Nucleus accumbens (tissue), 56 donors: Measurements from ENCODE around the gene EEIG2.
A peak's percentile ranks its signal among the peaks of the same experiment; 100 is the strongest.
"Not testable (repeated sequence)": the region's sequence is repeated elsewhere in the genome, so short reads cannot be mapped to it uniquely, and the experiment has no call there.

Experiments
- DNase-seq, 56 donors: peaks; one replicate each; lab custom pipeline; 2025; lab: John Stamatoyannopoulos, UW

The EEIG2 gene

GRCh38 chr1:108541861-108542260, 18.0 kb upstream of the EEIG2 start:
- no peak for DNase-seq

DNA sequence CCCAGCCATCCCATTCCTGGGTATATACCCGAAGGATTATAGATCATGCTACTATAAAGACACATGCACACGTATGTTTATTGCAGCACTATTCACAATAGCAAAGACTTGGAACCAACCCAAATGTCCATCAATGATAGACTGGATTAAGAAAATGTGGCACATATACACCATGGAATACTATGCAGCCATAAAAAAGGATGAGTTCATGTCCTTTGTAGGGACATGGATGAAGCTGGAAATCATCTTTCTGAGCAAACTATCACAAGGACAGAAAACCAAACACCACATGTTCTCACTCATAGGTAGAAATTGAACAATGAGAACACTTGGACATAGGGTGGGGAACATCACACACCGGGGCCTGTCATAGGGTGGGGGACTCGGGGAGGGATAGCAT, 12.4 kb upstream of the EEIG2 start:
- DNase-seq = not testable (repeated sequence)

- DNase-seq = no peak
Observed at GRCh38 chr1:108551137-108551862, 8.6 kb upstream of the EEIG2 start.

DNA sequence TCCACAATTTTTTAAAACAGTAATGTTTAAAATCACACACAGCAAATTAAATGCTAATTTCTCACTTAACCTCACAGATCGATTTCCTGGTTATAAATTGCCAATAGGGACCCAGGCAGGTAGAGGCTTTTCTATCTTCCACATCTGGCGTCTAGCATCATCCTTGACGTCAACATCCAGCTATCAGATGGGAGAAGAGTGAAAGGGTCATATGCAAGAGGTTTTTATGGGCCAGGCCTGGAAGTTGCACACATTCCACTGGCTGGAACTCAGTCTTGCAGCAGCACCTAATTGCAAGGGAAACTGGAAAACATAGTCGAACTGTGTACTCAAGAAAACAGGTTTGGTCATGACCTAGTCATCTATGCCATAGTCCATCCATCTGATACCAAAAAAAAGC, 6.0 kb upstream of the EEIG2 start:
- DNase-seq = no peak

DNA sequence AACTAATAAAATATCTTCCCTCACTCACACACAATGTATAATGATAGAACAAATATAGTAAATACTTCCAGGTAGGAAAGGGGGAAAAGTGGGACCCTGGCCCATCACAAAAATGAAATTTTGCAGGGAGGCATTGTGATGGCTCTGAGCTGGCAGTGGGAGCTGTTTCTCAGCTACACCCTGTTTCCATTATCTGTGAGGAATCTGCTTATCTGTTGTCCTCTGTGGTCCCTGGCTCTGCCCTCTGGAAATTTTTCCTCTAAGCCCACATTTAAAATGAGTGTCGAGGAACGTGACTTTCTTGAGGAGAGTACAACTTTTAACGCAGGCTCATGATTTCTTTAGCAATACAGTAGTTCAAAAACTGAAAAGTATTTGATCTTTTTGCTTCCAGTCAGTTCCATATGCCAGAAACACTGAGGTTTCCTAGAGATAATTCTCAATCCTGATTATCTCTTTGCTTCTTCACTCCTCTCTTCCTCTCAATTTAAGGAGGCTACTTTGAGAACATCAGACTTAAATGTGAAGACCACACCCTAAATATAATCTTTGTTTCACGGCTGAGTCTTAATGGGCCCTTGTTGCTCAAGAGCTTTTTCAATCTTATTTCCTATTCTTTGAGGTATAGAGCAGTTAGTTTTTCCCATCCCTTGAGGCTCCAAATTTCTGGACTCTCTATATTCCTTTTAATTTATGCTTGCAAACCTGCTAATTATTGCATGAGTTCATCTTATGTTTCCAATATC, 5.0 kb upstream of the EEIG2 start:
- no peak for DNase-seq

DNA sequence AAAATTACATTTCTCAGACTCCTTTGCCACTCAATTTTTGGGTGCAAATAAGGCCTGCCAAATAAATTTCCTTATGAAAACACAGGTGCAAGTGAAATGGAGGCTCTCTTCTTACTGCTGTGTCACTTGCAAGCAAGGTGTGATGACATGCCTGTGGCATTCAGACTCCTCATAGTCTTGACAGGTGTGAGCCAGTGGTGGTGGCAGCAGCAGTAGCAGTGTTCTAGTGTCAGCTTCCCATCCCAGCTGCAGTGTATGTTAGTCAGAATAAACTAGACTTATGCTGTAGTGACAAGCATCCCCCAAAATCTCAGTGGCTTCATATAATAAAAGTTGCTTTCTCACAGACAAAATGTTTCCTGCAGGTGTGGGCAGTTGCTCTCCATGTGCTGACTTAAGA, 3.8 kb upstream of the EEIG2 start:
- no peak for DNase-seq

GRCh38 chr1:108556499-108556898, 3.4 kb upstream of the EEIG2 start:
- DNase-seq = peak in 2 of 56 donors; percentile 2 to 5

- DNase-seq = peak in 3 of 56 donors; percentile 1 to 5 (median 2)
Observed at GRCh38 chr1:108557296-108557695, 2.6 kb upstream of the EEIG2 start.

DNA sequence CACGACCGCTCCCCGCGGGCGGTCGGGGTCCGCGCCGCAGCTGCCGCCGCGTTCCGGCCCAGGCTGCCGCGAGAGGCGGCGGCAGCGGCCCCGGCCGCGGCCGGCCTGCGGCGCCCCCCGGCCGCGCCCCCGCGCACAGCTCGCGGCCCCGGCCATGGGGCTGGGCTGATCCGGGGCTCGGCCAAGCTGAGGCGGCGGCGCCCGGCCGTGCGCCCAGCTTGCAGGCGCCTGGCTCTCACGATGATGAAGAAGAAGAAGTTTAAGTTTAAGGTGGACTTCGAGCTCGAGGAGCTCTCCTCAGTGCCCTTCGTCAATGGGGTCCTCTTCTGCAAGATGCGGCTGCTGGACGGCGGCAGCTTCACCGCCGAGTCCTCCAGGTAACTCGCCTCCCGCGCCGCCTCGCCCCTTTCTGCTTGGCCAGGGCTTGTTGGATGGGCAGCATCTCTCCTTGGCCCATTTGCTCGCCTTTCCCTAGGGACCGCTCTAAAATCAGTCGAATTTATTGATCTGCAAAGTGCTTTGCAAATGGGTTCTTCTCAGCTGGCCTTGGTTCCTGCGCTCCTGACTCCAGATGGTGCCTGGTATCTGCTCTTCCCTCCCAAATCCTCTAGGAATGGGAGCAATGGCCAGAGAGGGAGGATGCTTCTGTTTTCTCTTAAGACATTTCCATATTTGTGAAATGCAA, 431 bp downstream of the EEIG2 start:
- peak in 17 of 56 donors; percentile 3 to 51 (median 13) for DNase-seq

- peak in 26 of 56 donors; percentile 1 to 46 (median 10) for DNase-seq
Observed at GRCh38 chr1:108560874-108561459, 1.1 kb downstream of the EEIG2 start.

GRCh38 chr1:108561689-108562326, 1.9 kb downstream of the EEIG2 start:
- peak in 16 of 56 donors; percentile 1 to 47 (median 6) for DNase-seq

- DNase-seq = no peak
Observed at GRCh38 chr1:108563808-108564207, 3.9 kb downstream of the EEIG2 start.

DNA sequence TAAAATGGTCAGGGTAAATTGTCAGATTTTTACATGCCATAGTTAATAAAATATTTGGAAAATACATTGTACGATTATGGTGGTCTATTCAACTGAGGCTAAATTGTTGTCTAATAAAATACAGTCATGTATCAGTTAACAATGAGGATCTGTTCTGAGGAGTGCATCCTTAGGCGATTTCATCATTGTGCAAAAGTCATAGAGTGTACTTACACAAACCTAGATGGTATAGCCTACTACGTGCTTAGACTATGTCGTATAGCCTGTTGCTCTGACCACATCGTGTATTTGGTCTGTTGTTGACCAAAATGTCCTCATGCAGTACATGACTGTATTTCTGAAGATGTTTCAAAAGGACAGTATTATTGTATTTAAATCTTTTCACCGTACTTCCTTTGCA, 5.2 kb downstream of the EEIG2 start:
- no peak for DNase-seq

DNA sequence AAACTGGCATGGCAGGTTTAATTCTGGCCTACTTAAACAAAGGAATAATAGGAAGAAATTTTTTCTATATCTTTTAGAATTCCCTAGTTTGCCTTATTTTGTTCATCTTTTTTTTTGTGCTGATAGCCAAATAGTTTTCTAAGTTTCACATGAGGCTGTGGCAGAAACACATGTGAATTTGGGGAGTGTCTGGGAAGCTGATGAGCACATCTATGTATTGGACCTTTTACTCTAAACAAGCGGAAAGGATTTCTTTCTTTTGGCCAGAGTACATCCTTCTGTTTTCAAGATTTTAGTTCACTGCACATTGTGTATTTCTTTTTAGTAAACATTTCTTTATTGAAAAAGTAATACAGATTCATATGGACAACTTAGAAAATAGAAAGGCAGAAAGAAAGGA, 5.6 kb downstream of the EEIG2 start:
- no peak for DNase-seq

DNA sequence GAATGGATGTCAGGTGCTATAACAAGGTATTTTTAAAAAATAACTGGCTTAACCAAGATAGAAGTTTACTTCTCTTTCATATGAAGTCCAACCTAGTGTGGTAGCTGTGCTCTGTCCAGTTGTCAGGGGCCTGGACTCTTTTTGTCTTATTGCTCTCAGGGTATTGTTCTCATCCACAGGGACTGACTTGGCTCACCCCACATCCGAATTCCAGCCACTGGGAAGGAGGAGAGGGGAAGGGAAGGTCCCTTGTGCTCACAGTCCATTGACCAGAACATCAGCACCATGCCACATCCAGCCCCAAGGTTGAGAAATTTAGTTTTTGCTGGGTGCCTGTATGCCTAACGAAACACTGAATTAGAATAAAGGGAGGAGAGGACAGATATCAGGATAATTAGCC, 8.7 kb downstream of the EEIG2 start:
- no peak for DNase-seq

DNA sequence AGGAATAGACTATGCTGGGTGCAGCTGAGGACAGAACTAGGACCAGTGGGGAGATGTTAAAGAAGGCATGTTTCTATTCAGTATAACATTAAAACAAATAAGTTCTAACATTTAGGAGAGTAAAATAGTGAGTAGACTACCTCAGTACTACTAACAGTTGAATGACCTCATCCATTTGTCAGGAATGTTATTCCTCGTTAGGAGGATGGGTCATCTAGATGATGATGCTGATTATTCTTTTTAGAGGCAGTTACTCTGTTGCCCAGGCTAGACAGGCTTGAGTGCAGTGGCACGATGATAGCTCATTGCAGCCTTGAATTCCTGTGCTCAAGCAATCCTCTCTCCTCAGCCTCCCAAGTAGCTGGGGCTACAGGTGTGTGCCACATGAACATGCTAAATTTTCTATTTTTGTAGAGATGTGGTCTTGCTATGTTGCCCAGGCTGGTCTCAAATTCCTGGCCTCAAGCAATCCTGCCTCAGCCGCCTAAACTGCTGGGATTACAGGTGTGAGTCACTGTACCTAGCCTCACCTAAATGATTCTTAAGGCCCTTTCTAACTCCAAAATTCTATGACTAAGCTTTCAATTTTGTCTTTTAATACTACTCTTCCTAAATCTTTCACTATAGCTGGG, 9.3 kb downstream of the EEIG2 start:
- DNase-seq = no peak

GRCh38 chr1:108570128-108570527, 10.2 kb downstream of the EEIG2 start:
- DNase-seq = no peak

DNA sequence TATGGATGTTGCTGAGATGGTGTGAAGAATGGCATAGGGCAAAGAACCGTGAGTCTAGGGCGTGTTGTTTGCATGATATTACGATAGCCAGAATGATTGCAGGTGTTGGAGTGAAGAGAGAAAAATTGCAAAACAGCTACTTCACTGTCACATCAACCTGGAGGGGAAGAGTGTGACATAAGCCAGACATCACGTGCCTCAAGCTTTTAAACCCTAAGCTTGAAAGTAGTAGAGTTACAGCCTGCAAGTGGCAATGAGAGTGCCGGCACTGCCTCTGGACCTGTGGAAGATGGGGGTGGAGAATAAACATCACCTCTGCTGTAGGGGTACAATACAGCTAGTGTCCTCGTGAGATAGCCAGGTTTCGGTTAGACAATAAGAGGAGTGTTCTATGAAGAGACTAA, 11.1 kb downstream of the EEIG2 start:
- no peak for DNase-seq

GRCh38 chr1:108572182-108572581, 12.3 kb downstream of the EEIG2 start:
- no peak for DNase-seq

DNA sequence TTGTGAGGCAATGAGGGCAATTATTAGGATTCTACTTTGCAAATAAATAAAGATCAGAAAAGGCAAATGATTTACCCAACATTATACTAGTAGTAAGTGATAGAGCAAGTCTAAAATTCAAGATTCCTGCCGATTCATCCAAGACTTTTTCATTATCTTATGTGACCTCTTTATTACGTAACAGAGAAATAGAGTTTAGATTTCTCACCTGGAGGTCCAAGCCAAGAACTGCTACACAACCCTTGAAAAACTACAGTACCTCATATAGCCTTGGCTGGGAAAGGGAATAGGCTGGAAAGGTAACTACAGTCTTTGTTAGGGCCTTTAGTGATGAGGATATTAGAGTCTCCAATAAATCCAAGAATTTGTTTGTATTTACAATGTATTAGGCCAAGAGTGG, 13.3 kb downstream of the EEIG2 start:
- no peak for DNase-seq
